Parathyroid adenoma (tissue), 2 donors: Measurements from ENCODE around the gene SENP2.

Experiments
- H2AFZ ChIP-seq: fragments of 300-600 bp; sonication (generic); one replicate; pipeline ENCODE4 v1.7.0; 2017; ENCODE audit warnings: antibody characterized with exemption, mild to moderate bottlenecking
- H3K27ac ChIP-seq: fragments of 300-600 bp; sonication (generic); one replicate; pipeline ENCODE4 v1.7.0; 2017
- H3K27me3 ChIP-seq: fragments of 300-600 bp; sonication (generic); one replicate; pipeline ENCODE4 v1.7.0; 2017; ENCODE audit warnings: low read length; ENCODE audit not compliant: control insufficient read depth, insufficient read depth
- H3K36me3 ChIP-seq: fragments of 300-600 bp; sonication (generic); one replicate; pipeline ENCODE4 v1.7.0; 2017; ENCODE audit warnings: low read length; ENCODE audit not compliant: control insufficient read depth, insufficient read depth
- H3K4me1 ChIP-seq: fragments of 300-600 bp; sonication (generic); one replicate; pipeline ENCODE4 v1.7.0; 2017; ENCODE audit warnings: control low read depth
- H3K4me2 ChIP-seq: fragments of 300-600 bp; sonication (generic); one replicate; pipeline ENCODE4 v1.7.0; 2017; ENCODE audit warnings: low read length
- H3K4me3 ChIP-seq: fragments of 300-600 bp; sonication (generic); one replicate; pipeline ENCODE4 v1.7.0; 2017; ENCODE audit warnings: low read depth, low read length
- H3K79me2 ChIP-seq: fragments of 300-600 bp; sonication (generic); one replicate; pipeline ENCODE4 v1.7.0; 2017; ENCODE audit warnings: control low read depth
- H3K9ac ChIP-seq: fragments of 300-600 bp; sonication (generic); one replicate; pipeline ENCODE4 v1.7.0; 2017; ENCODE audit warnings: mild to moderate bottlenecking
- H3K9me3 ChIP-seq: fragments of 300-600 bp; sonication (generic); one replicate; pipeline ENCODE4 v1.7.0; 2017; ENCODE audit warnings: low read length; ENCODE audit not compliant: control insufficient read depth
- CTCF ChIP-seq: fragments of 300-600 bp; sonication (generic); IDR thresholded peaks from one replicate; pipeline ENCODE4 v1.7.0; 2017; ENCODE audit warnings: antibody characterized with exemption, mild to moderate bottlenecking
- donor health status: primary hyperparathyroidism.

Gene SENP2

GRCh38 chr3:185558395-185558794 lies 27.7 kb upstream of the SENP2 start:
- Histone ChIP-seq H3K79me2 (no peaks in the 10 kb centered on the region), H3K9ac (no peak overlapping the region), H3K4me1 (no peaks in the 10 kb centered on the region), H3K4me3 (no peak overlapping the region), H3K4me2 (no peak overlapping the region), H3K36me3 (no peaks in the 10 kb centered on the region), H3K27ac (no peak overlapping the region), H2AFZ (no peak overlapping the region), H3K9me3 (no peaks in the 10 kb centered on the region), H3K27me3 (no peaks in the 10 kb centered on the region)
- TF ChIP-seq CTCF = no peak

- Histone ChIP-seq H3K79me2 (no peaks in the 10 kb centered on the region), H3K9ac (no peak overlapping the region), H3K9me3 (no peaks in the 10 kb centered on the region), H2AFZ (peak overlapping the region; percentile 88), H3K27me3 (no peaks in the 10 kb centered on the region), H3K4me3 (no peak overlapping the region), H3K27ac (no peak overlapping the region), H3K36me3 (no peaks in the 10 kb centered on the region), H3K4me2 (no peak overlapping the region), H3K4me1 (no peaks in the 10 kb centered on the region)
- no peak for TF ChIP-seq CTCF
These were observed 26.4 kb upstream of the SENP2 start for GRCh38 chr3:185559706-185560090.

GRCh38 chr3:185560676-185561075 lies 25.4 kb upstream of the SENP2 start:
- H3K27me3 ChIP-seq = no peaks in the 10 kb centered on the region
- H3K4me3 ChIP-seq = no peak overlapping the region
- no peak overlapping the region for H3K9ac ChIP-seq
- H3K36me3 ChIP-seq = no peaks in the 10 kb centered on the region
- H3K4me2 ChIP-seq = no peak overlapping the region
- H3K9me3 ChIP-seq = no peaks in the 10 kb centered on the region
- no peaks in the 10 kb centered on the region for H3K79me2 ChIP-seq
- H2AFZ ChIP-seq = no peak overlapping the region
- TF ChIP-seq CTCF = no peak
- no peak overlapping the region for H3K27ac ChIP-seq
- H3K4me1 ChIP-seq = no peaks in the 10 kb centered on the region

GRCh38 chr3:185561374-185561943 lies 24.6 kb upstream of the SENP2 start:
- no peaks in the 10 kb centered on the region for H3K36me3 ChIP-seq
- H3K4me3 ChIP-seq = no peak overlapping the region
- no peaks in the 10 kb centered on the region for H3K9me3 ChIP-seq
- no peak overlapping the region for H3K27ac ChIP-seq
- H2AFZ ChIP-seq = no peak overlapping the region
- H3K27me3 ChIP-seq = no peaks in the 10 kb centered on the region
- H3K79me2 ChIP-seq = no peaks in the 10 kb centered on the region
- H3K9ac ChIP-seq = no peak overlapping the region
- no peak for TF ChIP-seq CTCF
- H3K4me2 ChIP-seq = no peak overlapping the region
- no peaks in the 10 kb centered on the region for H3K4me1 ChIP-seq

GRCh38 chr3:185561958-185562357 lies 24.1 kb upstream of the SENP2 start:
- H3K27ac ChIP-seq = no peak overlapping the region
- no peak for TF ChIP-seq CTCF
- H2AFZ ChIP-seq = no peak overlapping the region

More at GRCh38 chr3:185561958-185562357, 24.1 kb upstream of the SENP2 start:
- no peaks in the 10 kb centered on the region for H3K9me3 ChIP-seq
- no peaks in the 10 kb centered on the region for H3K27me3 ChIP-seq
- H3K4me1 ChIP-seq = no peaks in the 10 kb centered on the region
- H3K4me3 ChIP-seq = no peak overlapping the region
- H3K36me3 ChIP-seq = no peaks in the 10 kb centered on the region
- no peak overlapping the region for H3K4me2 ChIP-seq
- H3K9ac ChIP-seq = no peak overlapping the region
- H3K79me2 ChIP-seq = no peaks in the 10 kb centered on the region
